Type B pancreatic cell (in vitro differentiated cells): ENCODE measurements around the gene CHTF8. TPM values are rescaled to one million over a fixed set of nuclear protein-coding genes. Genes with fewer than 3 reads are reported as not detected.
"Not testable (repeated sequence)": the region's sequence is repeated elsewhere in the genome, so short reads cannot be mapped to it uniquely, and the experiment has no call there.

Experiments
- DNase-seq: peaks from one replicate; pipeline ENCODE4 v3.0.0; 2021; ENCODE audit warnings: mixed read lengths; ENCODE audit not compliant: unreplicated experiment; ENCODE audit errors: extremely low spot score
- H3K27ac Mint-ChIP-seq: 2 replicates; pipeline ENCODE4 v1.8.0; 2021; ENCODE audit warnings: mild to moderate bottlenecking, mixed read lengths
- H3K27me3 Mint-ChIP-seq: 2 replicates; pipeline ENCODE4 v1.8.0; 2021; ENCODE audit warnings: mixed read lengths
- H3K36me3 Mint-ChIP-seq: 2 replicates; pipeline ENCODE4 v1.8.0; 2021; ENCODE audit warnings: mixed read lengths
- H3K4me1 Mint-ChIP-seq: one replicate; pipeline ENCODE4 v1.8.0; 2021; ENCODE audit warnings: mixed read lengths; ENCODE audit not compliant: unreplicated experiment
- H3K4me3 Mint-ChIP-seq: 2 replicates; pipeline ENCODE4 v1.8.0; 2021; ENCODE audit warnings: mild to moderate bottlenecking, mixed read lengths
- H3K9me3 Mint-ChIP-seq: 2 replicates; pipeline ENCODE4 v1.8.0; 2021; ENCODE audit warnings: mixed read lengths
- CTCF ChIP-seq: fragments of 200-600 bp; sonication (generic); conservative IDR thresholded peaks from 2 replicates; pipeline ENCODE4 v1.5.0; 2021; ENCODE audit warnings: antibody characterized with exemption, mild to moderate bottlenecking
- total RNA-seq: library from RNA; stranded (reverse); gene quantifications from 2 replicates; pipeline ENCODE4 v1.2.1, GENCODE V29; 2021; ENCODE audit warnings: low replicate concordance

Gene CHTF8
- total RNA-seq, 1 donor from 2014 or later: 131 TPM

- no peaks in the 10 kb centered on the region for H3K4me1 Mint-ChIP-seq
- no peak overlapping the region for H3K4me3 Mint-ChIP-seq
These were observed 10.7 kb upstream of the CHTF8 start for GRCh38 chr16:69143116-69143515.

GRCh38 chr16:69141936-69142335 lies 9.5 kb upstream of the CHTF8 start:
- no peaks in the 10 kb centered on the region for H3K4me1 Mint-ChIP-seq

More at GRCh38 chr16:69143116-69143515, 10.7 kb upstream of the CHTF8 start:
- Mint-ChIP-seq H3K27ac (no peak overlapping the region), H3K36me3 (peaks cover 35% of the 10 kb centered on the region), H3K9me3 (no peaks in the 10 kb centered on the region), H3K27me3 (no peaks in the 10 kb centered on the region)
- TF ChIP-seq CTCF: peak; percentile 50
- no peak for DNase-seq

GRCh38 chr16:69141014-69141413 lies 8.6 kb upstream of the CHTF8 start:
- Mint-ChIP-seq H3K4me1 (no peaks in the 10 kb centered on the region), H3K36me3 (peaks cover 30% of the 10 kb centered on the region), H3K4me3 (no peak overlapping the region), H3K27ac (no peak overlapping the region), H3K9me3 (no peaks in the 10 kb centered on the region), H3K27me3 (no peaks in the 10 kb centered on the region)
- DNase-seq: no peak
- TF ChIP-seq CTCF: no peak

More at GRCh38 chr16:69141936-69142335, 9.5 kb upstream of the CHTF8 start:
- H3K4me3 Mint-ChIP-seq: no peak overlapping the region
- H3K36me3 Mint-ChIP-seq: peaks cover 34% of the 10 kb centered on the region
- no peak for DNase-seq
- no peak for TF ChIP-seq CTCF
- H3K9me3 Mint-ChIP-seq: no peaks in the 10 kb centered on the region
- no peaks in the 10 kb centered on the region for H3K27me3 Mint-ChIP-seq
- no peak overlapping the region for H3K27ac Mint-ChIP-seq

- H3K27me3 Mint-ChIP-seq, H3K4me3 Mint-ChIP-seq, DNase-seq, H3K4me1 Mint-ChIP-seq, H3K9me3 Mint-ChIP-seq, H3K27ac Mint-ChIP-seq: not testable (repeated sequence)
- H3K36me3 Mint-ChIP-seq: peaks cover 28% of the 10 kb centered on the region
These were observed 7.1 kb upstream of the CHTF8 start for GRCh38 chr16:69139464-69139863.

- TF ChIP-seq CTCF: no peak
- no peaks in the 10 kb centered on the region for H3K9me3 Mint-ChIP-seq
- peaks cover 25% of the 10 kb centered on the region for H3K36me3 Mint-ChIP-seq
- DNase-seq: no peak
- H3K27me3 Mint-ChIP-seq: no peaks in the 10 kb centered on the region
- H3K4me3 Mint-ChIP-seq: no peak overlapping the region
- peaks cover 7% of the 10 kb centered on the region for H3K4me1 Mint-ChIP-seq
- H3K27ac Mint-ChIP-seq: no peak overlapping the region
These were observed 6.2 kb upstream of the CHTF8 start for GRCh38 chr16:69138608-69139007.

GRCh38 chr16:69133373-69133954 lies 1.1 kb upstream of the CHTF8 start:
- peak overlapping the region; percentile 92 for H3K4me3 Mint-ChIP-seq
- H3K27ac Mint-ChIP-seq: peak overlapping the region; percentile 61
- H3K4me1 Mint-ChIP-seq: peaks cover 29% of the 10 kb centered on the region

More at GRCh38 chr16:69133373-69133954, 1.1 kb upstream of the CHTF8 start:
- Mint-ChIP-seq H3K27me3 (no peaks in the 10 kb centered on the region), H3K36me3 (peaks cover 8% of the 10 kb centered on the region), H3K9me3 (no peaks in the 10 kb centered on the region)
- TF ChIP-seq CTCF: no peak
- no peak for DNase-seq
